H1 (cell line): ENCODE data around the gene BNC2.

ENCODE experiments used
- EGR1 ChIP-seq: IDR thresholded peaks from 2 replicates; pipeline ENCODE4 v1.6.1; 2011; ENCODE audit warnings: low read depth, low read length, borderline replicate concordance
- EP300 ChIP-seq, 2 experiments: IDR thresholded peaks; 1 replicate in 1 of 2; 2 replicates in 1 of 2; pipeline ENCODE4 v1.6.1; 2011 to 2012; ENCODE audit warnings: low read depth in 2 of 2, low read length in 2 of 2, mild to moderate bottlenecking in 2 of 2, borderline replicate concordance in 1 of 2, inconsistent platforms in 1 of 2, moderate library complexity in 1 of 2
- KDM5A ChIP-seq: fragments of 200-600 bp; IDR thresholded peaks from 2 replicates; pipeline ENCODE4 v1.7.1; 2012; ENCODE audit warnings: mild to moderate bottlenecking, low read length, inconsistent platforms, mixed read lengths
- MAFK ChIP-seq: IDR thresholded peaks from 2 replicates; pipeline ENCODE4 v1.6.1; 2012; ENCODE audit warnings: low read depth, mild to moderate bottlenecking, improper control_type of control experiment, low read length
- POLR2A ChIP-seq, 2 experiments: IDR thresholded peaks; 1 replicate in 1 of 2; 2 replicates in 1 of 2; pipeline ENCODE4 v1.6.1; 2011; ENCODE audit warnings: low read depth in 2 of 2, low read length in 2 of 2, mild to moderate bottlenecking in 2 of 2; ENCODE audit errors: control extremely low read depth in 1 of 2
- RAD21 ChIP-seq, 2 experiments: IDR thresholded peaks in 1 of 2; conservative IDR thresholded peaks in 1 of 2; 2 replicates each; pipeline ENCODE4 v1.6.1; 2011; ENCODE audit warnings: low read depth in 2 of 2, low read length in 2 of 2, improper control_type of control experiment in 1 of 2, inconsistent platforms in 1 of 2, mild to moderate bottlenecking in 1 of 2, moderate library complexity in 1 of 2
- RFX5 ChIP-seq: IDR thresholded peaks from 2 replicates; pipeline ENCODE4 v1.6.1; 2011; ENCODE audit warnings: low read depth, low read length, improper control_type of control experiment, borderline replicate concordance
- RXRA ChIP-seq: IDR thresholded peaks from 2 replicates; pipeline ENCODE4 v1.6.1; 2011; ENCODE audit warnings: low read depth, mild to moderate bottlenecking, low read length, moderate library complexity; ENCODE audit not compliant: insufficient read depth
- YY1 ChIP-seq: IDR thresholded peaks from 2 replicates; pipeline ENCODE4 v1.6.1; 2011; ENCODE audit warnings: low read depth, mild to moderate bottlenecking, low read length
- TF ChIP-seq, protein P1 (sequence below), 3 experiments: IDR thresholded peaks; 1 replicate in 2 of 3; 2 replicates in 1 of 3; pipeline versions ENCODE4 v1.5.1 to v1.6.1; 2011; ENCODE audit warnings: low read length in 3 of 3, mild to moderate bottlenecking in 3 of 3, inconsistent platforms in 2 of 3, low read depth in 1 of 3, moderate library complexity in 1 of 3; ENCODE audit not compliant: insufficient read depth in 1 of 3; ENCODE audit errors: control extremely low read depth in 1 of 3
- TF ChIP-seq, protein P2 (sequence below): IDR thresholded peaks from 2 replicates; pipeline ENCODE4 v1.6.1; 2011; ENCODE audit warnings: low read length, improper control_type of control experiment
- TF ChIP-seq, protein P3 (sequence below): IDR thresholded peaks from 2 replicates; pipeline ENCODE4 v1.6.1; 2012; ENCODE audit warnings: inconsistent platforms

DNA sequence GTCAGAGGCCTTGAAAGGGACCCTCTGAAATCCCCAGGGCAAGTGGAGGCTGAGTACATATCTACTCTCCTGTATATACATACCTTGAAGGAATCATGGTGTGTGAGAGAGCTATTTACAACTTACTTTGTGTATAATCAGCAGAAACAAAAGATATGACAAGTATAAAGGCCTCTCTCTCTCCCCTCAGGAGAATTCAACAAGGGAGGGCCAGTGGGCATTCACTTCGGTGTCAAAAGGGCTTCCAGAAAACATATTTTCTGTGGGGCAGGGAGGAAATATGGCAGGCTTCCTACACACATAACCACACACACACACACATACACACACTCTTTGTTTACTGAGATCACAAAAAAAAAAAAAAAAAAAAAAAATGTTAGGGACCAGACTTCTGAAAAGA lies 181.7 kb downstream of the BNC2 start:
- TF ChIP-seq EP300 (IDR thresholded peaks at IDR 0.05; ENCODE audit: borderline replicate concordance in 1 of 2, low read depth in 2 of 2, low read length in 2 of 2) (no peak), MAFK (no peak), YY1 (no peak), EGR1 (no peak), RXRA (no peak), POLR2A (IDR thresholded peaks at IDR 0.05; ENCODE audit: control extremely low read depth in 1 of 2, low read depth in 2 of 2, low read length in 2 of 2) (no peak), RFX5 (no peak), KDM5A (no peak), RAD21 (IDR thresholded peaks at IDR 0.05 in 1 of 2, conservative IDR thresholded peaks at IDR 0.05 in 1 of 2; ENCODE audit: low read depth in 2 of 2, low read length in 2 of 2) (no peak)
- TF ChIP-seq, protein P1, sequence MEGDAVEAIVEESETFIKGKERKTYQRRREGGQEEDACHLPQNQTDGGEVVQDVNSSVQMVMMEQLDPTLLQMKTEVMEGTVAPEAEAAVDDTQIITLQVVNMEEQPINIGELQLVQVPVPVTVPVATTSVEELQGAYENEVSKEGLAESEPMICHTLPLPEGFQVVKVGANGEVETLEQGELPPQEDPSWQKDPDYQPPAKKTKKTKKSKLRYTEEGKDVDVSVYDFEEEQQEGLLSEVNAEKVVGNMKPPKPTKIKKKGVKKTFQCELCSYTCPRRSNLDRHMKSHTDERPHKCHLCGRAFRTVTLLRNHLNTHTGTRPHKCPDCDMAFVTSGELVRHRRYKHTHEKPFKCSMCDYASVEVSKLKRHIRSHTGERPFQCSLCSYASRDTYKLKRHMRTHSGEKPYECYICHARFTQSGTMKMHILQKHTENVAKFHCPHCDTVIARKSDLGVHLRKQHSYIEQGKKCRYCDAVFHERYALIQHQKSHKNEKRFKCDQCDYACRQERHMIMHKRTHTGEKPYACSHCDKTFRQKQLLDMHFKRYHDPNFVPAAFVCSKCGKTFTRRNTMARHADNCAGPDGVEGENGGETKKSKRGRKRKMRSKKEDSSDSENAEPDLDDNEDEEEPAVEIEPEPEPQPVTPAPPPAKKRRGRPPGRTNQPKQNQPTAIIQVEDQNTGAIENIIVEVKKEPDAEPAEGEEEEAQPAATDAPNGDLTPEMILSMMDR (IDR thresholded peaks at IDR 0.05; ENCODE audit: control extremely low read depth in 1 of 3, insufficient read depth in 1 of 3, low read depth in 1 of 3, low read length in 3 of 3) = no peak
- TF ChIP-seq, protein P2, sequence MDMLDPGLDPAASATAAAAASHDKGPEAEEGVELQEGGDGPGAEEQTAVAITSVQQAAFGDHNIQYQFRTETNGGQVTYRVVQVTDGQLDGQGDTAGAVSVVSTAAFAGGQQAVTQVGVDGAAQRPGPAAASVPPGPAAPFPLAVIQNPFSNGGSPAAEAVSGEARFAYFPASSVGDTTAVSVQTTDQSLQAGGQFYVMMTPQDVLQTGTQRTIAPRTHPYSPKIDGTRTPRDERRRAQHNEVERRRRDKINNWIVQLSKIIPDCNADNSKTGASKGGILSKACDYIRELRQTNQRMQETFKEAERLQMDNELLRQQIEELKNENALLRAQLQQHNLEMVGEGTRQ = no peak
- TF ChIP-seq, protein P3, sequence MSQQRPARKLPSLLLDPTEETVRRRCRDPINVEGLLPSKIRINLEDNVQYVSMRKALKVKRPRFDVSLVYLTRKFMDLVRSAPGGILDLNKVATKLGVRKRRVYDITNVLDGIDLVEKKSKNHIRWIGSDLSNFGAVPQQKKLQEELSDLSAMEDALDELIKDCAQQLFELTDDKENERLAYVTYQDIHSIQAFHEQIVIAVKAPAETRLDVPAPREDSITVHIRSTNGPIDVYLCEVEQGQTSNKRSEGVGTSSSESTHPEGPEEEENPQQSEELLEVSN = no peak
